ENCODE results near the gene KCNIP3. TPM values are rescaled to one million over a fixed set of nuclear protein-coding genes. Genes with fewer than 3 reads are reported as not detected.

KCNIP3 gene
- total RNA-seq, 1 donor from 2014 or later, result under 0.01 TPM

DNA sequence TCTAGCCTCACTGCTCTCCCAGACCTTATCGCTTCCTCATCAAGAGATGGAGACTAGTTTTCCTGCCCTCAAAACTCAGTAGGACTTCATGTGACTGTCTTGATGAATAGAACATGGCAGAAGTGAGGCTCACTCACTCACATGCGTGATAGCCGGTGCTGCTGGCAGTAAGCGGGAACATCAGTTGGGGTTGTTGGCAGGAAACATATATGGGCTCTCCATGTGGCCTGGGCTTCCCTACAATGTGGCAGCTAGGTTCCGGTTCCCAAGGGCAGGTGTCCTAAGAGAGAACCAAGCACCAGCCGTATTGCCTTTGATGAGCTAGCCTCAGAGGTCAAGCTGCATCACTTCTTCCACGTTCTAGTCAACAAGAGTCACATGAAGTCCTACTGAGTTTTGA lies 90.2 kb downstream of the KCNIP3 start:
- Histone ChIP-seq H3K4me3 (ENCODE audit: low read depth, low read length) (no peak overlapping the region), H3K27me3 (ENCODE audit: control insufficient read depth, insufficient read depth, low read length) (no peaks in the 10 kb centered on the region), H3K36me3 (ENCODE audit: control insufficient read depth, insufficient read depth, low read length) (no peaks in the 10 kb centered on the region)
- DNase-seq (ENCODE audit: low read depth), result no peak
- TF ChIP-seq, protein P1, sequence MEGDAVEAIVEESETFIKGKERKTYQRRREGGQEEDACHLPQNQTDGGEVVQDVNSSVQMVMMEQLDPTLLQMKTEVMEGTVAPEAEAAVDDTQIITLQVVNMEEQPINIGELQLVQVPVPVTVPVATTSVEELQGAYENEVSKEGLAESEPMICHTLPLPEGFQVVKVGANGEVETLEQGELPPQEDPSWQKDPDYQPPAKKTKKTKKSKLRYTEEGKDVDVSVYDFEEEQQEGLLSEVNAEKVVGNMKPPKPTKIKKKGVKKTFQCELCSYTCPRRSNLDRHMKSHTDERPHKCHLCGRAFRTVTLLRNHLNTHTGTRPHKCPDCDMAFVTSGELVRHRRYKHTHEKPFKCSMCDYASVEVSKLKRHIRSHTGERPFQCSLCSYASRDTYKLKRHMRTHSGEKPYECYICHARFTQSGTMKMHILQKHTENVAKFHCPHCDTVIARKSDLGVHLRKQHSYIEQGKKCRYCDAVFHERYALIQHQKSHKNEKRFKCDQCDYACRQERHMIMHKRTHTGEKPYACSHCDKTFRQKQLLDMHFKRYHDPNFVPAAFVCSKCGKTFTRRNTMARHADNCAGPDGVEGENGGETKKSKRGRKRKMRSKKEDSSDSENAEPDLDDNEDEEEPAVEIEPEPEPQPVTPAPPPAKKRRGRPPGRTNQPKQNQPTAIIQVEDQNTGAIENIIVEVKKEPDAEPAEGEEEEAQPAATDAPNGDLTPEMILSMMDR (IDR thresholded peaks at IDR 0.05; ENCODE audit: insufficient read depth, low read length, severe bottlenecking), result no peak
- no peak for FAIRE-seq

DNA sequence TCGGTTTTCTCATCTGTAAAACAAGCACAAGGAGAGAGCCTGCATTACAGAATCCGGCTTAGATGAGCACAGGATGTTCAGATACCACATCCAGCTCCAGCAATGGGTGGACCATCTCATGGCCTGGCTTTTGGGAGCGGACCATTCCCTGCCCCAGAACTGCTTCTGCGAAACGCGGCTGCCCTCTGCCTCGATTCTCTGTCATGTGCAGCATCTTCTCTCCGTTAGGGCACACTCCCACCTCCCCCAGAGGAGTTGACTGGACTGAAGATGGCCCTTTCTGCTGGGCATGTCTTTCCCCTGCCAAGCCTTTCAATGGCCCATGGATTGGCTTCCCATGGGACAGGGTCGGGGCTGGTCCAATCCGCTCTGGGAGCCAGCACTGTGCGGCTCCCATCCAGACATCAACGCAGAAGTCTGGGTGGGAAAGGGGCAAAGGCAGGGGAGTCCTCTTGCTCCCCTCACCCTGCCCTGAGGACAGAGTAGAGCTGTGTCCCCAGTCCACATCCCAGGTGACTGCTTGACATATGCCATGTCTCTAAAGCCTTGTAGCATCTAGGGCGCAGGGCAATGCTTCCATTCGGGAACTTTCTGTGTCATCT lies 91.0 kb downstream of the KCNIP3 start:
- FAIRE-seq (peak; percentile 13), DNase-seq (ENCODE audit: low read depth) (no peak)
- Histone ChIP-seq H3K4me3 (ENCODE audit: low read depth, low read length) (no peak overlapping the region), H3K36me3 (ENCODE audit: control insufficient read depth, insufficient read depth, low read length) (no peaks in the 10 kb centered on the region), H3K27me3 (ENCODE audit: control insufficient read depth, insufficient read depth, low read length) (no peaks in the 10 kb centered on the region)
- TF ChIP-seq, protein P1 (IDR thresholded peaks at IDR 0.05; ENCODE audit: insufficient read depth, low read length, severe bottlenecking), result no peak

DNA sequence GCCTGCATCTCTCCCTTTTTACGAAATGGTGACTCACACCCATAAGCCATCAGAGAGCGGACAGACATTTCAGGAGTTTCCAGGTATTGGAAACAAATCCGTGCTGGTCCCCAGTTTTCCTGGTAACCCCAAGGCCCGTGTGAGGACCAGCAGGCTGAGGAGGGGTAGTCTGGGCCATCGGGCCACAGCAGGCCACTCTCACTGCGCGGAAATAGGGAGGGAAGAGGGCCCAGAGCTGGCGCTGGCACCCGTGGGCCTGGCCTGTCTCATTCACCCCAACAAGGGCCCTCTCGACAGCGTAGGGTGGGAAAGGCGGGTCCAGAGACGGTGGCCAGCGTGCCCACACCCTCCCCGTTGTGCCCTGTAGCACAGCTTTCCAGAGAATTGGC lies 91.7 kb downstream of the KCNIP3 start:
- TF ChIP-seq, protein P1 (IDR thresholded peaks at IDR 0.05; ENCODE audit: insufficient read depth, low read length, severe bottlenecking), result no peak
- no peak overlapping the region for H3K4me3 ChIP-seq (ENCODE audit: low read depth, low read length)
- H3K27me3 ChIP-seq (ENCODE audit: control insufficient read depth, insufficient read depth, low read length), result no peaks in the 10 kb centered on the region
- H3K36me3 ChIP-seq (ENCODE audit: control insufficient read depth, insufficient read depth, low read length), result no peaks in the 10 kb centered on the region
- FAIRE-seq (no peak), DNase-seq (ENCODE audit: low read depth) (no peak)

DNA sequence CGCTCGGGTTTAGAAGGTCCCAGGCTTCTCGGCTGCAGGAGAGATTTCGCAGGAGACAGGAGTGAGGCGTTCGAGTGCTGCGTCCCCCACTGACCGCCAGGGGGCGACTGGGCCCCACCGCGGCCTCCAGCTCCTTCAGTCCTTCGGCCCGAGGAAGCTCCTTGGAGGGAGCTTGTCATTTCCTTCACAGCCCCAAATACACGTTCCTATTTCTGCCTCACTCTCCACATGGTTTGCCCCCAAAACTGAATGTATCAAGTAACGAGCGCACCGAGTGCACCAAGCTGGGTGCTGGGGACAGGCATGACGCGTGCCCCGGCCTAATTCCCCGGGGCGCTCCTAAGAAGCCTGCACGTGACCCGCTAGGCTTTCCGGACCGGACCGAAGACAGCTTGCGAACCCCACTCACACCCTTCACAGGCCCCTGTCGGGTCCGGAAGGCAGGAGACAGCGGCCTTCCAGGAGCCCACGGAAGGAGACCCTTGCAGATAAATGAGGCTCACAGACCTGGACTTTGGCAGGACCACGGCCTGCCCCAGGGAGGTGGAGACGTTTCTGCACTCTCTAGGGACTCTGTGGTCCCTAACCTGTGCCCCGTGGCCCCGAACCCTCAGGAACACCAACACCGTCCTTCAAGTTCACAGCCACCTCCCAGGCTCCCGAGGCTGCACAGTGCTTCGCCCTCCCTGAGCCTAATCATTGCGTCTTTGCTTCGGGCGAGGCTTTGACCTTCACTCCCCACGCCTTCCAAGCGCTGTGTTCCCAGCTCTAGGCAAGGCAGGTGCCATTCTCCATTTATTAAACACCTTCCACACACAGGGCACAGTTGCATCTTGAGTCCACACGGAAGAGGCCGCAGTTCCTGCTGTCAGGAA lies 92.3 kb downstream of the KCNIP3 start:
- TF ChIP-seq, protein P1 (IDR thresholded peaks at IDR 0.05; ENCODE audit: insufficient read depth, low read length, severe bottlenecking), result peak; percentile 98
- H3K36me3 ChIP-seq (ENCODE audit: control insufficient read depth, insufficient read depth, low read length), result no peaks in the 10 kb centered on the region
- FAIRE-seq (no peak), DNase-seq (ENCODE audit: low read depth) (peak; percentile 26)
- no peak overlapping the region for H3K4me3 ChIP-seq (ENCODE audit: low read depth, low read length)
- H3K27me3 ChIP-seq (ENCODE audit: control insufficient read depth, insufficient read depth, low read length), result no peaks in the 10 kb centered on the region

DNA sequence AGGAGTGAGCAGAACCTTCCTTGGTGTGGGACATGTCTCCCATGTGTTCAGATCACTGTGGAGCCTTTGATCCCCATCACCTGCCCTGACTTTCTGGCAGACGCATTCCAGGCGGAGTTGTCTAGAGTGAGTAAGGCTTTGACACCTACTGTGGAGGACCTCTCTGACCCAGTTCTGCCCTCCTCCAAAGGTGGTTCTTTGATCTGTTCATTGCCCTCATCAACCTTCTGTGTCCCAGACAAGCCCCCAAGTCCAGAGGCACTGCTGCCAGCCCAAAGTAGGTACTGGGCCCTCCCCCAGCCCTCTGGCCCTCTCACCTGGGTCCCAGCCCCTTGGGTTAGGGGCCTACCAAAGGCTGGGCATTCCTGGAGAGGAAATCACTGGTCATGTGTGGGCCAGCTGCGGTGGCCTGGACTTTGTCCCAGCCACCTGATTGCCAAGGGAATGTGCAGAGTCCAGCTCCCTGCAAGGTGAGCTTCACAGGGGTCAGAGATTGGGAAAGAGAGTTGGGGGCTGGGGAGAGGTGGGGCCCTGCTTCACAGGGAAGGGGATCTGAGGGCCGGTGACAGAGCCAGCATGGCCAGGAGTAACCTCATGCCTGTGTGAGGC lies 93.2 kb downstream of the KCNIP3 start:
- H3K4me3 ChIP-seq (ENCODE audit: low read depth, low read length), result no peak overlapping the region
- no peaks in the 10 kb centered on the region for H3K27me3 ChIP-seq (ENCODE audit: control insufficient read depth, insufficient read depth, low read length)
- FAIRE-seq (no peak), DNase-seq (ENCODE audit: low read depth) (no peak)
- H3K36me3 ChIP-seq (ENCODE audit: control insufficient read depth, insufficient read depth, low read length), result no peaks in the 10 kb centered on the region
- TF ChIP-seq, protein P1 (IDR thresholded peaks at IDR 0.05; ENCODE audit: insufficient read depth, low read length, severe bottlenecking), result no peak

All from bronchial epithelial cell (primary cell).